GM19035 (cell line): ENCODE measurements around the gene IHH.

Experiments
- ATAC-seq: cut with Tn5 transposase; IDR thresholded peaks from one replicate; pipeline ENCODE4 v1.9.1; 2021; ENCODE audit not compliant: unreplicated experiment

The IHH gene

DNA sequence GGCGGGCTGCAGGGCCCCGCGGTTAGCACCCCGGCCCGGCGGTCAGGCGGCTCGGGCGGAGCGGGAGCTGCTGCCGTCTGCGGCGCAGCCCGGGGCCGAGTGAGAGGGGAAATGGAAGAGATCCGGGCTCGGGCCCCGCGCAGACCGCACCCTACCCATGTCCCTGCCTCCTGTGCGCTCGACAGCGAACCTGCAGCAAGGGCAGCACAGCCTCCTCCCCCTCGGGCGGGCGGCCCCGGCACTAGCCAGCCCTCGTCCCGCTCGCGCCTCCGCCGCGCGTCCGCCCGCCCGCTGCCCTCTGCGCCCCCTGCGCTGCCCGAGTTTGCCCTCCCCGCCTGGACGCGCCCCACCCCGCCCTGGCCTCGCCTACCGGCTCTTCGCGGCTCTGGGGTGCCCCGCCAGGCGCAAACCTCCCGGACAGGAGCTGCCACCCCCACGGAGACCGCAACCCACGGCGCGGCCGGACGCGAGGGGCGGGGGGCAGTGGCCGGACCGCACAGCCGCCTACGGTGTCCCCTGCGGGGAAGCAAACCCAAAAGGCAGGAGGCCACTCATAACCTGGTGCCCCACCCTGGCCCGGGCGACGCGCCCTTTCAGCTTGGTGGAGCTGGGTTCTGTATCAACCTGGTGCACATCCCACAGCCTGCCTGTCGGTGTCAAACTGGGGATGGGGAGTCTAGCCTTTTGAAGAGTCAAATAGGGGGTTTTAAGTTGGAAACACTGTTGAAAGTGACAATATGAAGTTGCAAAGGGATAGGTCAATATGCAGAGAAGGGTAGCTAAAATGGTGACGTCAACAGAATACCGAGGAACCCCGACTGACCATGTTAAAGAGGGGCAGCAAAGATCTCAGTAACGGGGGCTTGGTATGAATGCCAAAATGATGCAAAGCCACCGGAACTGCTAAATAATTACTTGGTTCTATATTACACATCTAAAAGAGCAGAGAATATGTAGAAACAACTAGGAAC lies at the start of gene IHH:
IHH (minus strand) TSS at position 101 of the 971 bp plus-strand sequence. CDS start 454 bp downstream, outside the sequence.
- no peak for ATAC-seq

DNA sequence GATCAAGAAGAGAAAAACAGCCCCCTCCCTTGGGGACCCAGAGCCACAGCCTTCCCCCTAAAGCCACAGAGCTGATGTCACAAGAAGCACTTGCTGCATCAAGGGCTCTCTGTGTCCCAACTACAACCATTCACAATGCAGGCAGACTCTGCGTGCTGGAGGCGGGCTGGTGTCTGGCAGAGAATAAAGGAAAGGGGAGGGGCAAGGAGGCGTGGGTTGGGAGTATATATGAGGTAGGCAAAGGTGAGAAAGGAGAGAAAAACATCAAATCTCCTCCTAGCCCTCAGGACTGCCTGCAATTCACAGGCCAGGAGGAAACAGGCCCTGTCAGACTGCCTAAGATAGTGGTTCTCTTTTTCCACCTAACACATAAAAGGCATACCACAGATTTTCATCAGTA lies 48.8 kb upstream of the IHH start:
- no peak for ATAC-seq

DNA sequence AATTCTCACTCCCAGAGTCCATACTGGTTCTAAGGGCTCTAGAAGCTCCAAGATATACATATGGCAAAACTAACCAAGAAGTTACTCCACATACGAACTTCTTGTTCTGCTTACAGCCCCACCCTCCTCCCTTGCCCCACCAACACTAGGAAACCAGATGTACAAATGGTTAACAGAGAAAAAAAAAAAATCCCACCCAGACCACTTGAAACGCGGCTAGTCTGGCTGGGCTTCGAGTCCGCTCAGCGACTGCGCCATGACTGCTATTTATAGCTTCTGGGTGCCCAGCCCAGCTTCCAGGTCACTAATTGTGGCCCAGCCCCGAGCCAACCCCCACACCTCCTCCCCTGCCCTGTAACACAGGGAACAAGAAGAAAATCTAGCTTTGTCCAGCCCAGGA lies 47.0 kb upstream of the IHH start:
- no peak for ATAC-seq

DNA sequence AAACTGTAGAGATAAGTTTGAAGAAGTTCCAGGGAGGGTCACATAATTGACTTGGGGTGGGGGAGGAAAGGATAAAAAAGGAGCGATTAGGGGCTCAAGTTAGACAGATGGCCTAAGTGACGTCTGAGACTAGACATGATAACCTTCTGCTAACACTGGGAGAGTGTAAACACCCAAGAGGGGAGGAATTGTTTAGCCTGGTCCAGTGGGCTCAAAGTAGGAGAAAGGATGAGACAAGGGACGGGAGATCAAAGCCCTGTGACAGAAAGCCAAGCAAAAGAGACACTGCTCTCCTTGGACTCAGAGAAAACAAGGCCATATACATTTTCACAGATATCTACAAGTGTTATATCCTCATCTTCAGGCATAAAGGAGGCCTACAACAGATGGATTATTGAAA lies 45.5 kb upstream of the IHH start:
- no peak for ATAC-seq

DNA sequence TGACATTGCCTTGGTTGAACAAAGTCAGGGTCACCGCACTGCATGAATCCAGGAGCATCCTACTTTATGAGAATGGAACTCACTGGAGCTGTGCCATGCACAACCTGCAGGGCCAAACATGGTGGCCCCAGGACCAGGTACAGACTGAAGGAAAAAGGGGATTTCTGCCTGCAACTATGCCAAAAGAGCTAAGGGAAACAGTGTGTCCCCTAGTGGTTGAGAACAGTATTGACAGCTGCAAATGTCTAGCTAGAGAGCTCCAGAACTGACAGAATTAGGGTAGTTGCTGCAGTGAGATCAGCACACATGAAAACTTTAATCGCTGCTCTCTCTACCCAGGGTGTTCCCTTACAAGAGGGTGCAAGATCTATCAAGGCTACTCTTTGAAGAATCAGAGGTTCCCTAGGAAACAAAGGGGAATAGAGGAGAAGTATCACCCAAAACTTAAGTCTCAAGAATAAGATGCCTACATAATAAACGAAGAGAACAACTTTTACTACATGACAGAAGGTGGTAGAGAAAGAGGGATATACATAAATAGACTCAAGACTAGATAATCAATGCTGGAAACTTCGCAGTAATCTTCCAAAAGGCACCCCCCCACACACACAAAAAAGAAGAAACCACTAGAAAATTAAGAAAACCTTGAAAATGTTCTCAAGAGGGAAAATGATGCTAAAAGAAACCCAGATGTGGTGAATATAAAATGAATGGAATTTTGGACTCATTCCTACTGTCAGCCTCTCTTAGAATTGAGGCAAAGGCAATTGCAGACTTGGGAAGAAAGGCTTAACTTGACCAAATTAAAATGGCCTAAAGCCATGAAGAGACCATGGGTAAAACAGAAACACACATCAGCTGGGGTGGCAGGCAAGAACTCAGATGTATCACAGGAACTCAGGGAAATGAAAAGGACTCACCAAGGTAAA lies 43.6 kb upstream of the IHH start:
- ATAC-seq = no peak

DNA sequence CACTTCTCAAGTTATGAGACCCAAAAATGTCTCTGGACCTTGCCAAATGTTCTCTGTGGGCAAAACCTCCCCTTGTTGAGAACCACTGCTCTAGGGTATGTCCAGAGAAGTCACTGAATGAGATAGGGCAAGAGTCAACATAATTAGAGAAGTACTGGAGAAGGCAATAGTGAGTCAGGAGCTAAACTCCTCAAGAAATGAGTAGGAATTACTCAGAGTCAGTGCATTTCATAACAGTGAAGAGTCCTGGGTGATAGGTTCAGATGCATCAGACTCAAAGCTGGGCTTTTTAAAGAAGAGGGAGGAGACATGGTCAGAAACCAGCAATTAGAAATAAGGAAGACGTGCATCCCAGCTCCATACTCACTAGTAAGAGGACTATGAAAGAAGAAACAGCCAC lies 38.6 kb upstream of the IHH start:
- no peak for ATAC-seq

DNA sequence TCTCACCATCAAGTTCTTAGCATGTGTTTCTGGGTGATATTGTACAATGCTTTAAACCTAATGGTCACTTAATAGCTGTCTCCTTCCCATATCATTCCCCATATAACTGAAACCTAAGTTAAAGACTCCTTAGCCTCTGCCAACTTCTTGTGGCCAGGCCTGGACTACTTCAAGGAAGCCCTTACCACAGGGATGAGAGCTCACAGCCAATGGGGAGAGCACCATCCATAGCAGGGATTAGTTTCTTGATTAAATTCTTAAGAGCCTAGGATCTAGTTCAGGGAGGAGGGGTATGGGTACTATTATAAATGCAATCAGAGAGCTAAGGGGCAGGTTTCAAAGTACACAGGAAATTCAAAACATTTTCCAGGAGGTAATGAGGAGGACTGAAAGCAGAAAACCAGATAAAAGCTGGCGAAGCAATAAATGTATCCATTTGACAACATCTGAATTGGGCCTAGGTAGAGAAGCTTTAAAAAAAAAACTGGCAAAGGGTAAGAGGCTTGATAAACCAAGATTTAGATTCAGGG lies 34.8 kb upstream of the IHH start:
- no peak for ATAC-seq

DNA sequence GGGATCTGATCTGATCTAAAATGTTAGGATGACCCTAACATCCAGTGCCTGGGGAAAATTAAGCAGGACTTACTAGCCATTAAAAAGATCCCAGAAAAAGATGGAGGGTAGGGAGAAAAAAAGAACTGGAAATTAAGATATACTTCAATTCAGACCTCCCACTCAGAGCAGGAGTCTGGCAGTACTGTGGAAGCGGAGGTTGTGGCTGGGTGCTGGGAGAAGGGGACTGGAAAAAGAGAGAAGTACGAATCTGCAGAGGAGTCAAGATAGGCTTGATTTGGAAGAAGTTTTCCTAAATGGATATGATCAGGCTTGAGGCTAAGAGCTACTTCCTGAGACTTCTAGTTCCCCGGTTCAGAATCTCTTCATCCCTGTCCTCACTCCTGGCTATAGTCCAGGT lies 33.5 kb upstream of the IHH start:
- ATAC-seq = no peak

DNA sequence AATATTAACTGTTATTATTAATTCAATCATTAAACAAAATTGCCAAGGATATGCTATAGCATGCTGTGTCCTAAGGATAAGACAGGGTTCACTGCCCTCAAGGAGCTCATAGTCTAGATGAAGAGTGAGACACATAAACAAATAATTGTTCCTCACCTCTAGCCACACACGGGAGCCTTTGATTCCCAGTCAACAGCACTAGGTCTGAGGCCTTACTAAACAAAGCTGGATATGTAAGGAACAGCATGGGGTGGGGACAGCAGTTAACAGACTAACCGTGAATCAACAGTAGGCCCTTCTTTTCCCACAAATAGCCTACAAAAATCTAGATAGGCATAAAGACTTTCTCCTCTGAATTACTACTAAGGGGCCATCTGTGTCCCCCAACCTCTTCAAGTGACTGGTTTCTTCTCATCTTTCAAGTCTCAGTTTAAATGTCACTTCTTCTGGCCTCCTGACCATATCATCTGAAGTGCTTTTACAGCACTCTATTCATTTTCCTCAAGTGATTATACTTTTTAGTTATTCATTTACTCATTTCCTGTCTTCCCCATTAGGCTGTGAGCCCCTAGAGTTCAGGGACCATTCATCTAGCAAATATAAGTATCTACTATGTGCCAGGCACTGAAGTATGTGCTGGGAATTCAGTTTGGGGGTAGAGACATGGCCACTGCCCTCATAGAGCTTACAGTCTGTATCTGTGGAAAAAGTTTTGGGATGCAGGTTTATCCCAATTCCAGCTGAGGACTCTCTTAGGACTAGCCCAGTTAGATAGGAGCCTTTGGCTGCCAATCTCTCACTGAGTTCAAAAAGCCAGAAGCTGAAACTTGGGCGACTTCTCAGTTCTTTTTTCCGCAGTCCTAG lies 29.9 kb upstream of the IHH start:
- ATAC-seq = no peak

DNA sequence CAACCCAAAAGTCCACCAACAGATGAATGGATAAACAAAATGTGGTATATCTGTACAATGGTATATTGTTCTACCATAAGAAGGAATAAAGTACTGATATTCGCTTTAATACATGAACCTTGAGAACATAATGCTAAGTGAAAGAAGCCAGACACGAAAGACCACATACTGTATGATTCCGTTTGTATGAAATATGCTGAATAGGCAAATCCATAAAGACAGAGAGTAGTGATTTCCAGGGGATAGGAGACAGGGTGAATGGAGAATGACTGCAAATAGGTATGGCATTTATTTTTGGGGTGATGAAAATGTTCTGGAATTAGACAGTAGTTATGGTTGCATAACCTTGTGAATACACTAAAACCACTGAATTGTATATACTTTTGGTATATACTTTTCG lies 28.6 kb upstream of the IHH start:
- no peak for ATAC-seq

DNA sequence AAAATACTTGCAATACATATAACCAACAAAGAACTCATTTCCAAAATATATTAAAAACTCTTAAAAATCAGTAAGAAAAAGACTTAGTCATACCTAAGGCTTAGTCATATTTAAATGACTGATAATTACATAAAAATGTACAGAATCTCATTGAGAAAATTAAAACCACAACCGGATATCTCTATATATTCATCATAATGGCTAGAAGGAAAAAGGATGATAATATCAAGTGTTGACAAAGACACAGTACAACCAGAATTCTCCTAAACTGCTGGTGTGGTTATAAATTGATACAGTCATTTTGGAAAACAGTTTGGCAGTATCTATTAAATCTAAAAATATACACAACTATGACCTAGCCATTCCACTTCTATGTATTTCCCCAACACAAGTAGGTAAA lies 27.1 kb upstream of the IHH start:
- no peak for ATAC-seq

DNA sequence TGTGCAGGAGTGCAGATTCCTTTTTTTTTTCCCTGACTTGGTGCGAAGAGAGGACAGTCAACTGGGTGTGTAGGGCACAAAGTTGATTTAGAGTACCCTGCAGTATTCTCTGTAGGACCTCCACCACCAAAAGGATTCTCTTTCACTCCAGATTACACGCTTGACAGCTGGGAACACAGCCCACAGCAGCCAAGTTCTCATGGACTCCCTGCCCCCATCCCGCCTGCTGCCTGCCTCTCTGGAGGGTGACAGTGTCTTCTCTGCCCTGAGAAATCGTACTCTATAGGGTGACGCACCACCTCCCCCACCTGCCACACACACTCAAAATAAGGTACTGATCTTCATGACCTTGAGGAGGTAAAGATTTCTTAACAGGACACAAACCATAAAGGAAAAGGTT lies 26.6 kb upstream of the IHH start:
- no peak for ATAC-seq

DNA sequence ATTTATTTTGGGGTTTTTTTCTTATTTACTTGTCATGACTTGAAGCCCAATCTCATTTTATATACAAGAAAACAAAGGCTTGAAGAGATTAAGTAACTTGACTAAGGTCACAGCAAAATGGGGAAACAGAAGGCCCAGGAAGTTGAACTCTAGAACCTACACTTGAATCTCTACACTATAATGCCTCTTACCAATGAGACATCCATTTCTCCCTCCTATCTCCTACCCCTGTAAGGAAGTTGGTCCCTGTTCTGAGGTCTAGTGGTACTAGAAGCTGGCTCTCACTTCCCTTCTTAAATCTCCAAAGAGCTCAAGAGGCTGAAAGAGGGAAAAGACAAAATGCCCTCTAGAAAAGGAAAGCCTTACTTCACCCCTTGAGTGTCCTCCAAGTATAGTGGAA lies 25.5 kb upstream of the IHH start:
- no peak for ATAC-seq

DNA sequence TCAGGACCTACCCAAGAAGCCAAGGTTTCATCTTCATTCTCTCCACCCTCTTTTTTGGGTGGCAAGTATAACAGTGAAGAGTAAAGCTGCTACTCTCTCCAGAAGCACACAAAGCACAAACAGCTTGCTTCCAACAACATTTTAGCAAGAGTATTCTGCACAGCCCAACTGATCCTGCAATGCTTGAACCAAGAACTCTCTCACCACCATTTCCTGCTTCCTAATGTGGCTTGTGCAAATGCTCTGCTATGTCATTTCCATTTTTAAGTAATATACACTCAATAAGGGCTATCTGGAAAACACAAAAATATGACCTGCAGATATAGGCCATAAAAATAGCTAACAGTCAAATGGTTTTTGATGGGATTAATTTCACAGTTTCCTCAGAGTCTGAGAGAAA lies 24.1 kb upstream of the IHH start:
- ATAC-seq = no peak

DNA sequence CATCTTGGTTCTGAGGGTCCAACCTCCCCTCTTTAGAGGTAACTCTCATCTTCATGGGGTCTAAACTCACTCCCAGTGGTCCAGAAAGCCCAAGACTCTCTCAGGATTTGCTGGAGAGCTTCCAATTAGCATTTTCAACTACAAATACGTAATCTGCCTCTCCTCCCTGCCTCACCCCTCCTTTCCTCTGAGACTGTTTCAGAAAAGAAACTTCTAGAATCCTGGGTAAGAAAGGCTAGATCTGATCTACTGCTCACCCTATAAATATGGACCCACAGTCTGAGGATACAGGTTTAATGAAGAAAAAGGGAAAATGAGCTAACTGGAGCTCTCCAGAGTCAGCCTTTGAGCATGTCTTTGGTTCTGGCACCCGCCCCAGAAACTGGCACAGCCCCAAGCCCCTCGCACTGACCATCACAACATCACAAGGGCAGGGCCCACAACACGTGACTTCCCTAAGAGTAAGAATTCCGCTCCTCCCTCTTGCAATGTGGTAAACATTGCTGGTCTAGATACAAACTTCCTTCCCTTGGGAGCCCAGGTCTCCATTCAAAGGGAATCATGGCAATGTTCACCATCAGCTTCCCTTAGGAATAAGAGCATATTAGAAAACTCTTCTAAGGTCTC lies 21.7 kb upstream of the IHH start:
- no peak for ATAC-seq

DNA sequence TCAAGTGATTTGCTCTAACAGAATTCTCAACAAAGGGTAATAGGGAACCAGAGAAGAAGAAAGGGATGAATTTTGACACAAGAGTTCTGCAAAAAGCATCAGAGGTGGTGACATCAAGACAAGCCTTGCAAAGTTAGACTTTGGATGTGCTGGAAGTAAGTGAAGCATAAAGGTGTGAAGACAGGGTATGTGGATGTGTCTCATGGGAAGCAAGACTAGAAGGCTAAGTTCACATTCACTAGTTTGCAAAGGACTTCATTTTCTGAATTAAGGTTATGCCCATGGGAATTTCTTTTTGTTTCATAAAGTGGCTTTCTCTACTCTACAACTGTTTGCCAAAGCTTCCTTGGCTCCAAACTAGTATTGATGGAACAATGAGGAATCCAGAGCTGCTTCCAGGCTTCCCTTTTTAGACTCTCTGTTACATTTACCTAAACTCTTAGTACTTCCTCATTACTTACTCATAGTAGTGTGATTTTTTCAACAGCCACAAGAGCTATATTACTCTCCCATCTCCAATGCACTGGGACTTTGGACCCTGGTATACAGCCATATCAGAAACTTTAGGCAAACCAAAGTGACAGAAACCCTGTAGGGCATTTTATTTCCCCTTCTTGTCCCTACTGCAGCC lies 21.1 kb upstream of the IHH start:
- ATAC-seq = no peak

DNA sequence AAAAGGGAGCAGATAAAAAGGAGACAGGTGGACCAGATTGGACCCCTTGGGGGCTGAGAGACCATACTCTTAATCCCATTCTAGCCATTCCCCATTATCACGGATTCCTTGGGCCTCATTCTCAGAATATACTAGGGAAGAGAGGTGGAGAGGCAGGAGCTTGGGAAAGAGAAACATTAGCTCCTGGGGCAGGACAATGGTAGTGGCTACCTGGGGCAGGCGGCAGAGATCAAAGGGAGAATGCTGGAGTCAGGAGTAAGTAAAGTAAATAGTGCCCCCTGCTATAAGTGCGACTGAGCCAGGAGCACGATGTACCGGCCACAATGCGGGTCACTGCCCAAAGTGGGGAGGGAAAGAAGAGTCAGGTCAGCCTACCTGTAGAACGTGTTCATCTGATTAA lies 20.4 kb upstream of the IHH start:
- no peak for ATAC-seq

DNA sequence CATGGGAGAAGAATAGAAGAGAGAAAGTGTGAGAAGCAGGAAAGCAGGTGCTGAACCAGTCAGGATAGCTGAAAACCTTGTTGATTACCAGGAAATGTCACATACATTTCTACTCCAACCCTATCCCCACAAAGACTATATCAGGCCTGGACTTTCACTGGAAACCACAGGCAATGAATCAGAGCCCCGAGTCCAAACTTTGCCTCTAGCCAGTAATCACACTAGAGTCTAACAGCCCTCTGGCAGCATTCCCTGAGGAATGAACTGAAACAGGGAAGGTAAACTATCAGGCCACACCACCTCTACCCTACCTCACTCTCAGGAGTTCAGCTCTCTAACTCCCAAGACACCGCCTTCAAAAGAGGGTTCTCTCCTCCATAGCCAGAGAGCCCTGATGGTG lies 18.7 kb upstream of the IHH start:
- ATAC-seq = no peak

DNA sequence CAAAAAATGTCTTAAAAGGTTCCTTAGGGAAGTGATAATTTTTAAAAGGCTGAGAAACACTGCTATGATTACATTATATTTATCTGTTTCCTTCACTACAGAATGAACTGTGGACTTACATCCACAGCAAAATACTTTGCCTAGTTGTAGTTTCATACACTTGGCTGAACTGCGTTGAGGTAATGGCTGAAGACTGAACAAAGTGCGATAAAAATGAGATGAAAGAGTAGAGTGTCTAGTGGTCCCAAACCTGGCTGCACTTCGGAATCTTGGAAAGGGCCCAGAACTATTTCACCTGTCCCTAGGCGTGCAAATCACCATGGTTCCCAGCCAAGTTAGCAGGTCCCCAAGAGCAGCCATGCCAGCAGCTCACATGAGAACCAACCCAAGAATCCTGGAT lies 18.2 kb upstream of the IHH start:
- ATAC-seq = no peak

DNA sequence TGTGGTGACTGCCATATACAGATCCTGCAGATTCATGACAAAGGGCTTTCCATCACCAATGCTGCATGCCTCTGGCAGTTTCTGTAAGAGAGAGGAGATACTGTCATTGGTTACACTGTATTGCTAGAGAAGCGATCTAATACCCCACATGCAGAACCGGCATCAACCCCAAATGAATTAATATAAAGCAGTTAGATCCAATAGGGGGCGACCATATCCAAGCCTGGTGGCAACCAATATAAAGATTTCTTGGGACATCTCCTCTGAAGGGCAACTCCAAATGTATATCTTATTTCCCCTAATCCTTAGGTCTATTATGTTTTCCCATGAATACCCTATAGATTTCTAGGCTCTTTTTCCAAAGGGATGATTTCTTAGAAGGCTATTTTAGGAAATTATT lies 17.4 kb upstream of the IHH start:
- no peak for ATAC-seq
